GM18873 (cell line): ENCODE data around the gene LGALS3.

Source experiments
- ATAC-seq: cut with Tn5 transposase; IDR thresholded peaks from one replicate; pipeline ENCODE4 v1.9.1; 2021; ENCODE audit warnings: mild to moderate bottlenecking, moderate library complexity, moderate number of reproducible peaks; ENCODE audit not compliant: unreplicated experiment, low FRiP score

LGALS3 gene

DNA sequence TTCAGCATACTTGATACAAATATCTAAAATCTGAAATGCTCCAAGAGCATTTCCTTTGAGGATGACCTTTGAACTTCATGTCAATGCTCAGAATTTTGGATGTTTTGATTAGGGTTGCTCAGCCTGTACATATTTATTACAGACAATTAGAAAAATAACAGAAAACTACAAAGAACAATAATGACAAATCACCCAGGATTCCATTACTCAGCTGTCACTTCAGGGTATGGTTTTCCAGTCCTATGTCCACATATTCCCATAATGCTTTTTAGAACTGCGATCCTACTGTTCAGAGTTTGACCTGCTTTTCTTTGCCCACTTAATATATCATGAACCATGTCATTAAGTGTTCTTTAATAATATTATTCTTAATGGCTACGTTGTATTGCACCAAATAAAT lies 51.0 kb downstream of the LGALS3 start:
- no peak for ATAC-seq

DNA sequence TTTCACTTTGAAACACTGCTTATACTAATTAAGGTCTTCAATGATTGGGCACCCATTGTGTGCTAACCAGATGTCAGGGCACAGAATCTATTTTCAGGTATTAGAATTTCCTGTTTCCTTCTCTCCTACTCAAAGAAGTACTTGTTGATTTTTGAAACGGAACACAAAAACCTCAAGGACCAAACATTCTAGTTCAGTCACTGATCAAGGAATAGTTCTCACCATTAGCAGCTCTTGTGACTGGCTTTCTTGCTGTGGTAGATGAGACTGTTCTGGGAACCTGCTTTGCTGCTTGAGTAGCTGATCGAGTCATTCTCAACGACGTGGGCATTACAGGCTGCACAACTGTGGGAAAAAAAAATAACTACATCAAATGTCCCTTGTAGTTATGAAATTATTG lies 51.4 kb downstream of the LGALS3 start:
- ATAC-seq: peak; percentile 84

DNA sequence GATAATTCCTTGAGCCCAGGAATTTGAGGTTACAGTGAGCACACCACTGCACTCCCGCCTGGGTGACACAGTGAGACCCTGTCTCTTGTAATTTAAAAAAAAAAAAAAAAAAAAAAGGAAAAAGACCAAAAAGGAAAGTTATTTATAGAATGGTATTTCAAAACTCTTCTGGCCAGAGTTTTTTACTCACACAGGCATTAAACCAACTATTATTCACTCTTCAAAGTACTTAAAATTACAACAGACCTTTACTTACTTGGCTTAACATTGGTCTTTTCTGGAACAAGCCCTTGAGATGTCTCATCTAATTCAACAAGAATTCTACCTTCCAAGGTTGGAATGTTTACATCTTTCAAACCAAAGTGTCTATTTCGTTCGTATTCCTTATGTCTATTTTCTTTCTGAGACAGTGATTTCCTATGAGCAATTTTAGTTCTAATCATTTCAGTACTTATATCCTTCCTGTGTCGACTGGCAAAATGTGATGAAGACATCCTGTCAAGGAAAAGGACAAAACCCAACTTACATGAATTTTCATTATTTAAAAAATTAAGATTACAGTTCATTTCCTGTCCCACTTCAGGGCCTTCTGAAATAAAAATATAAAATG lies 59.7 kb downstream of the LGALS3 start:
- ATAC-seq: no peak

DNA sequence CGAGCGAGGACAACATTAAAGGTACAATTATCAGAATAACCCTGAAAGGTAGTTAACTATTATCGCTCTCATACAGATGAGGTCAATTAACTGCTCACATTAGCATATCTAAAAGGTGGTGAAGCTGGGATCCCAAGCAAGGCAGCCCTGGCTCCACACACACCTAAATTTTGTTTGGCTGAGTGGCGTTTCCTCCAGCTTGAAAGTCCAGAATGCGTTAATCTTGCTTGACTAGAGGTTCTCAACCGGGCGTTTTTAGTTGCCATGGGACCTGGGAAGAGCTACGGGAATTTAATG lies 61.8 kb downstream of the LGALS3 start:
- no peak for ATAC-seq

DNA sequence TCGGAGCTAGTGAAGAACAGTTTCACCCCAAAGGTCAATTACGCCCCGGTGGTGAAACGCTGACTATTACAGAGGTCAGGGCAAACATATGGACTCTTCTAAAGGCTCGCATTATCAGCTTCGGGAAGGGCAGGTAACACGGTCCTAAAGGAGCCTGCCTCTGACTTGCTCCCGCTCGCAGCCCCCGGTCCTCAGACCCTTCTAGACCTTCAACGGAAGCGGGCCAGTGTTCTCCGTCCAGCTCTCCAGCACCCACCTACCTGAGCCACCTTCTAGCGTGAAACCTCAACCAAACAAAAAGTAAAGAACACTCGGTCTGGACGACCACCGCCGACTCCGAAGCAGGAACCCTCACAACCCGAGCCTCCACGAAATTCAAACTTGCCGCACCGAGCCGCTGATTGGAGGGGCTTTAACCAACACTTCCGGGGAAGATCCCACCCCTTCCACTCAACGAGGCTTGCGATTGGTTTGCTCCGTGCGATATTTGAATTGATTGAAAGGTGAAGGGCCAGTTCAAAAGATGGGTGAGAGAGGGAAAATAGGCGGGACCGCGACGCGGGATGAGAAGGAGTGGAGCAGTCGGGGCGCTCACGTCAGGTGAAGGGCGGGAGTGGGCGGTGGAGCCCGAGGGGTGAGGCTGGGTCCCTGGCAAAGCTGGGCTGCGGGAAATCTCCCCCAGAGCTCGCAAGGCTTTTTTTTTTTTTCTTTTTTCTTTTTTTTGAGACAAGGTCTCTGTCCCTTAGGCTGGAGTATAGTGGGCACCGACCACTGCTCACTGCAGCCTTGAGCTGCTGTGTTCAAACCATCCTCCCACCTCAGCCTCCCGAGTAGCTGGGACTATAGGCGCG lies 62.4 kb downstream of the LGALS3 start, which contains the start of gene DLGAP5:
DLGAP5 (minus strand) TSS at position 383 of the 851 bp plus-strand sequence. CDS start 2,406 bp downstream, outside the sequence.
- ATAC-seq: peak; percentile 97

DNA sequence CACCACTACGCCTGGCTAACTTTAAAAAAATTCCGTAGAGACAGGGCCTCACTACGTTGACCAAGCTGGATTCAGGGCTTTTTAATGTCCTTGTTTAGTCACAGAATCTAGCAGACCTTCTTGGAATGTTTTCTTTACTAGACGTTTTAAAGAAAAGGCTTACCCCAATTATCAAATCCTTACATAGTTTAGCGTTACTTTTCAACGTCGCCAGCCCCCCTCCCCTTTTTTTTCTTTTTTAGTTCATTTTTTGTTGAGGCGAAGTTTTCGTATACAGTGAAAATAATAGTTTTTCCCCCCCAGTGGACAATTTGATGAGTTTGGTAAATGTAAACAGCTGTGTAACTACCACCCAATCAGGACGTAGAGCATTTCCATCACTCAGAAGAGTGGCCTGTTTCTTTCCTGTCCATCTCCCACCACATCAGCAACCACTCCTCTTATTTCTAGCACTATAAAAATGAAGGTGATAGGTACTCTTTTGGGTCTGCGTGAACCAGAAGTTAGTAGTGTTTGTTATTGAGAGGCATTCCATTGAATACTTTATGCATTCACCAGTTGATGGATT lies 63.1 kb downstream of the LGALS3 start:
- no peak for ATAC-seq

DNA sequence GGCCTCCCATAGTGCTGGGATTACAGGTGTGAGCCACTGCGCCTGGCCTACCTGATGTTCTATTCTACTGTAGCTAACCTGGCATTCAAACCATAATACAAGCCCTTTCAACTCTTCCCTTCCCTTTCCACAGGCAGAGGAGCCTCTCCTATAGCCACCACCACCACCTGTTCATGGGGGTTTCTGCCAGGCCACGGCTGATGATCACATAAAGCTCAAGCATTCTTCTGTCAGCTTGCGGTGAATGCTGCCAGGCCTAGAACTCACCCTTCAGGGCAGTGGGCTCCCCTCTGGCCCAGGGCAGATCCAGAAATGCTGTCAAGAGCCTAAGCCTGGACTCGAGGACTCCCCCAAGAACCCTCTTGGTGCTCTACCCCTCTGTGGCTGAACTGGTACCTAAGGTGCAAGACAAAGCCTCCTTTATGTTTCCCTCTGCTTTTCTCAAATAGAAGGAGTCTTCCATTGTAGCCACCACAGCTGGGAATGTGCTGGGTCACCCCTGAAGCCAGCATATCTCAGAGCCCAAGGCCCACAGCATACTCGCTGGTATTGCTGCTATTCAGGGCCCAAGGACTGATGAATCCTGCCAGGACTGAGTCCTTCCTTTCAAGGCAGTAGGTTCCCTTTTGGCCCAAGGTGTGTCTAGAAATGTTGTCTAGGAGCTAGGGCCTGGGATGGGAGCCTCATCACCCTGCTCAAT lies 65.8 kb downstream of the LGALS3 start:
- no peak for ATAC-seq
